SK-N-SH (cell line): ENCODE results near the gene CPLX1. TPM values are rescaled to one million over a fixed set of nuclear protein-coding genes. Genes with fewer than 3 reads are reported as not detected.

Experiments
- CTCF ChIA-PET: fragments of 300-600, 350-600 bp; formaldehyde crosslinking; extraction: SDS; loops from one replicate; lab custom pipeline; 2021; lab: Yijun Ruan, JAX
- POLR2A ChIA-PET: fragments of 350-600 bp; sonication (Branson Sonifier 250); formaldehyde crosslinking; extraction: SDS; loops from one replicate; lab custom pipeline; 2020; ENCODE audit warnings: antibody characterized with exemption, inconsistent platforms; lab: Yijun Ruan, JAX
- DNase-seq: peaks from one replicate; pipeline ENCODE4 v3.0.0; 2012
- H2AFZ ChIP-seq: fragments of 200-600 bp; sonication (generic); 2 replicates; pipeline ENCODE4 v1.8.1; 2016; ENCODE audit warnings: antibody characterized with exemption, mild to moderate bottlenecking, low read depth
- H3F3A ChIP-seq: fragments of 200-600 bp; sonication (generic); replicated peaks from 2 replicates; pipeline ENCODE3; 2016; ENCODE audit warnings: antibody characterized with exemption, mild to moderate bottlenecking; ENCODE audit not compliant: insufficient read depth
- H3K27ac ChIP-seq, 2 experiments: fragments of 200-500 bp in 1 of 2; fragments of 200-600 bp in 1 of 2; sonication (Bioruptor generic) in 1 of 2; sonication (generic), shearing (Covaris generic) in 1 of 2; 2 replicates each; pipeline versions ENCODE4 v1.5.1 to v1.6.1; 2014 to 2016; ENCODE audit warnings: low read depth in 2 of 2, inconsistent platforms in 1 of 2, low read length in 1 of 2, mild to moderate bottlenecking in 1 of 2, mixed read lengths in 1 of 2
- H3K27me3 ChIP-seq: fragments of 200-600 bp; sonication (generic), shearing (Covaris generic); 2 replicates; pipeline ENCODE4 v1.6.1; 2016; ENCODE audit warnings: mixed run types; ENCODE audit not compliant: insufficient read depth
- H3K36me3 ChIP-seq, 2 experiments: fragments of 200-500 bp in 1 of 2; fragments of 200-600 bp in 1 of 2; sonication (Bioruptor generic) in 1 of 2; sonication (generic) in 1 of 2; replicated peaks in 1 of 2; 2 replicates each; pipeline versions ENCODE3 to v1.5.1; 2014 to 2016; ENCODE audit warnings: low read length in 1 of 2, mild to moderate bottlenecking in 1 of 2; ENCODE audit not compliant: insufficient read depth in 2 of 2, control insufficient read depth in 1 of 2
- H3K4me1 ChIP-seq, 2 experiments: fragments of 200-500 bp in 1 of 2; fragments of 200-600 bp in 1 of 2; sonication (Bioruptor generic) in 1 of 2; sonication (generic), shearing (Covaris generic) in 1 of 2; 2 replicates each; pipeline versions ENCODE4 v1.5.1 to v1.6.1; 2014 to 2016; ENCODE audit warnings: low read depth in 1 of 2, low read length in 1 of 2, mixed run types in 1 of 2; ENCODE audit not compliant: insufficient read depth in 2 of 2, control insufficient read depth in 1 of 2
- H3K4me2 ChIP-seq: fragments of 200-600 bp; sonication (generic), shearing (Covaris generic); 2 replicates; pipeline ENCODE4 v1.6.1; 2017; ENCODE audit warnings: mixed run types
- H3K4me3 ChIP-seq, 2 experiments: fragments of 200-500 bp in 1 of 2; fragments of 200-600 bp in 1 of 2; sonication (Bioruptor generic) in 1 of 2; sonication (generic), shearing (Covaris generic) in 1 of 2; 2 replicates each; pipeline versions ENCODE4 v1.5.1 to v1.8.1; 2014 to 2016; ENCODE audit warnings: low read depth in 2 of 2, inconsistent platforms in 1 of 2, low read length in 1 of 2, mild to moderate bottlenecking in 1 of 2, mixed read lengths in 1 of 2, moderate library complexity in 1 of 2
- H3K79me2 ChIP-seq: fragments of 200-600 bp; sonication (generic); 2 replicates; pipeline ENCODE4 v1.8.1; 2017; ENCODE audit warnings: mild to moderate bottlenecking; ENCODE audit not compliant: insufficient read depth
- H3K9ac ChIP-seq: fragments of 200-600 bp; sonication (generic); 2 replicates; pipeline ENCODE4 v1.6.1; 2017; ENCODE audit warnings: mixed run types
- H3K9me2 ChIP-seq: fragments of 200-600 bp; sonication (generic); 2 replicates; pipeline ENCODE4 v1.6.1; 2017; ENCODE audit warnings: mixed run types
- H3K9me3 ChIP-seq: fragments of 200-600 bp; sonication (generic); 2 replicates; pipeline ENCODE4 v1.6.1; 2017; ENCODE audit warnings: mixed run types, mild to moderate bottlenecking, moderate library complexity
- H4K20me1 ChIP-seq: fragments of 200-600 bp; sonication (generic); 2 replicates; pipeline ENCODE4 v1.6.1; 2017; ENCODE audit warnings: mild to moderate bottlenecking, mixed run types; ENCODE audit not compliant: insufficient read depth
- GABPA ChIP-seq: IDR thresholded peaks from 2 replicates; pipeline ENCODE4 v1.4.0; 2012; ENCODE audit warnings: low read depth, mild to moderate bottlenecking
- MXI1 ChIP-seq: IDR thresholded peaks from 2 replicates; pipeline ENCODE4 v1.6.1; 2012; ENCODE audit warnings: mild to moderate bottlenecking, low read depth, low read length, improper control_type of control experiment
- POLR2AphosphoS5 ChIP-seq: IDR thresholded peaks from 2 replicates; pipeline ENCODE4 v1.6.1; 2012; ENCODE audit warnings: low read depth, low read length
- RAD21 ChIP-seq: IDR thresholded peaks from 2 replicates; pipeline ENCODE4 v1.6.1; 2012; ENCODE audit warnings: mild to moderate bottlenecking, low read length
- RFX5 ChIP-seq: IDR thresholded peaks from 2 replicates; pipeline ENCODE4 v1.6.1; 2012; ENCODE audit warnings: mild to moderate bottlenecking, improper control_type of control experiment, low read length
- RXRA ChIP-seq: IDR thresholded peaks from 2 replicates; pipeline ENCODE4 v1.4.0; 2012; ENCODE audit warnings: low read depth, mild to moderate bottlenecking, borderline replicate concordance
- SMC3 ChIP-seq: IDR thresholded peaks from 2 replicates; pipeline ENCODE4 v1.6.1; 2012; ENCODE audit warnings: low read depth, low read length, improper control_type of control experiment
- TAF1 ChIP-seq: IDR thresholded peaks from 2 replicates; pipeline ENCODE4 v1.6.1; 2012; ENCODE audit warnings: low read depth, mild to moderate bottlenecking, low read length, moderate library complexity, borderline replicate concordance
- whole genome bisulfite sequencing: methylation state at CpG from one replicate; pipeline ENCODE4 v1.1.6; 2017; ENCODE audit warnings: low lambda C conversion rate; 5-methylcytosine and 5-hydroxymethylcytosine counted together
- polyA plus RNA-seq, 3 experiments: library from polyadenylated mRNA; depleted of rRNA; stranded (reverse); fragments of >200 nt; gene quantifications; 2 replicates each; pipeline ENCODE4 v1.2.3, GENCODE V29; 2012
- TF ChIP-seq, protein P1 (sequence below): IDR thresholded peaks from 2 replicates; pipeline ENCODE4 v1.6.1; 2012; ENCODE audit warnings: mild to moderate bottlenecking, low read depth, low read length, moderate library complexity
- TF ChIP-seq, protein P2 (sequence below): IDR thresholded peaks from 2 replicates; pipeline ENCODE4 v1.4.0; 2012; ENCODE audit warnings: low read depth, borderline replicate concordance
- TF ChIP-seq, protein P3 (sequence below): IDR thresholded peaks from 2 replicates; pipeline ENCODE4 v1.4.0; 2012; ENCODE audit warnings: low read depth, borderline replicate concordance
- TF ChIP-seq, protein P4 (sequence below): fragments of 200-600 bp; sonication (generic); IDR thresholded peaks from 2 replicates; pipeline ENCODE4 v1.6.1; 2017; ENCODE audit warnings: antibody characterized with exemption, mild to moderate bottlenecking, moderate library complexity

The CPLX1 gene
- polyA plus RNA-seq, 1 of the 3 experiments (the other 2 are of a cell fraction) = 0.56 TPM

DNA sequence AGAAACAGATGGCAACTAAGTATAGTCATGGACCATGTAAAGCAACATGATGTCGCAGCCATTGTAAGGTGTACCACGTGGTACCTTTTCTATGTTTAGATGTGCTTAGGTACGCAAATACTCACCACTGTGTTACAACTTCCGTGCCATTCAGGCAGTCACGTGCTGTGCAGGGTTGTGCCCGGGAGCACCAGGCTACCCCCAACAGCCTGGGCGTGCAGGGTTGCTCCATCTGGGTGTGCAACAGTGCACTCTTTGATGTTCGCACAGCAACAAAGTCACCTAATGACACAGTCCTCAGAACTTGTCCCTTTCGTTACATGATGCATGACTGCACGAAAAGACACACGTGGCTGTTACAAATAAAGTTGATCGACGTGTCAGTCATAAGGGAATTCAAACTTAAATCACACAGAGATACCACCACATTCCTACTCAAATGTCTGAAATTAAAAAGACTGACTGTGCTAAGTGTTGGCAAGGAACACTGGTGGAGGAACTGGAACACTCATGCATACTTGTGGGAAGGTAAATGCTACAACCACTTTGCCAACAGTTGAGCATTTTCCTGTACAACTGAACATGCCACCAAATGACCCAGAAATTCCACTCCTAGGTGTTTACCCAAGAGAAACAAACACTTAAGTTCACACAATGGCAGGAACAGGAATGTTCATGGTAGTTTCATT is 24.3 kb downstream of the CPLX1 start (continued):
- TF ChIP-seq, protein P1, sequence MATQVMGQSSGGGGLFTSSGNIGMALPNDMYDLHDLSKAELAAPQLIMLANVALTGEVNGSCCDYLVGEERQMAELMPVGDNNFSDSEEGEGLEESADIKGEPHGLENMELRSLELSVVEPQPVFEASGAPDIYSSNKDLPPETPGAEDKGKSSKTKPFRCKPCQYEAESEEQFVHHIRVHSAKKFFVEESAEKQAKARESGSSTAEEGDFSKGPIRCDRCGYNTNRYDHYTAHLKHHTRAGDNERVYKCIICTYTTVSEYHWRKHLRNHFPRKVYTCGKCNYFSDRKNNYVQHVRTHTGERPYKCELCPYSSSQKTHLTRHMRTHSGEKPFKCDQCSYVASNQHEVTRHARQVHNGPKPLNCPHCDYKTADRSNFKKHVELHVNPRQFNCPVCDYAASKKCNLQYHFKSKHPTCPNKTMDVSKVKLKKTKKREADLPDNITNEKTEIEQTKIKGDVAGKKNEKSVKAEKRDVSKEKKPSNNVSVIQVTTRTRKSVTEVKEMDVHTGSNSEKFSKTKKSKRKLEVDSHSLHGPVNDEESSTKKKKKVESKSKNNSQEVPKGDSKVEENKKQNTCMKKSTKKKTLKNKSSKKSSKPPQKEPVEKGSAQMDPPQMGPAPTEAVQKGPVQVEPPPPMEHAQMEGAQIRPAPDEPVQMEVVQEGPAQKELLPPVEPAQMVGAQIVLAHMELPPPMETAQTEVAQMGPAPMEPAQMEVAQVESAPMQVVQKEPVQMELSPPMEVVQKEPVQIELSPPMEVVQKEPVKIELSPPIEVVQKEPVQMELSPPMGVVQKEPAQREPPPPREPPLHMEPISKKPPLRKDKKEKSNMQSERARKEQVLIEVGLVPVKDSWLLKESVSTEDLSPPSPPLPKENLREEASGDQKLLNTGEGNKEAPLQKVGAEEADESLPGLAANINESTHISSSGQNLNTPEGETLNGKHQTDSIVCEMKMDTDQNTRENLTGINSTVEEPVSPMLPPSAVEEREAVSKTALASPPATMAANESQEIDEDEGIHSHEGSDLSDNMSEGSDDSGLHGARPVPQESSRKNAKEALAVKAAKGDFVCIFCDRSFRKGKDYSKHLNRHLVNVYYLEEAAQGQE = no peak
- TF ChIP-seq, protein P2, sequence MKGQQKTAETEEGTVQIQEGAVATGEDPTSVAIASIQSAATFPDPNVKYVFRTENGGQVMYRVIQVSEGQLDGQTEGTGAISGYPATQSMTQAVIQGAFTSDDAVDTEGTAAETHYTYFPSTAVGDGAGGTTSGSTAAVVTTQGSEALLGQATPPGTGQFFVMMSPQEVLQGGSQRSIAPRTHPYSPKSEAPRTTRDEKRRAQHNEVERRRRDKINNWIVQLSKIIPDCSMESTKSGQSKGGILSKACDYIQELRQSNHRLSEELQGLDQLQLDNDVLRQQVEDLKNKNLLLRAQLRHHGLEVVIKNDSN = no peak
- TF ChIP-seq GABPA = no peak

DNA sequence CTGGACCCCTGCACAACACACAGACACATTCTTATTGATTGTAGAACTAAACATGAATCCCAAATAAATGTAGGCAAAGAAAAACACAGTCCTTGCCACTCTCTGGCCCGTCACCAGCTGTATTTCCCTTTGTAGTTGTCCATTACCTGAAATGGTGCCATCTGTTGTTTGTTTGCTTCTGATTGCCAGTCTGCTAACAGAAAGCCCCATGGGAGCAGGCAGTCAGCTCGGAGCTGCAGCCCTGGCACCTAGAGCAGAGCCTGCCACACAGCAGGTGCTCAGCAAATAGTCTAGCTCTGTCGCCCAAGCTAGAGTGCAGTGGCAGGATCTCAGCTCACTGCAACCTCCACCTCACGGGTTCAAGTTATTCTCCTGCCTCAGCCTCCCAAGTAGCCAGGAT is 28.9 kb downstream of the CPLX1 start:
- CTCF ChIA-PET = no interaction called here
- DNase-seq = no peak
- Histone ChIP-seq H3F3A (no peaks in the 10 kb centered on the region), H3K27me3 (0 out of 2 replicates have a peak, but pooled peaks cover 5% of the 10 kb centered on the region), H3K4me1 (no peaks in the 10 kb centered on the region), H3K79me2 (no peaks in the 10 kb centered on the region)
- TF ChIP-seq POLR2AphosphoS5 = no peak
- TF ChIP-seq MXI1 = no peak
- no peak for TF ChIP-seq TAF1
- TF ChIP-seq RAD21 = no peak
- TF ChIP-seq, all 33 proteins: peak for 0
- no peak overlapping the region for H2AFZ ChIP-seq
- no peaks in the 10 kb centered on the region for H3K9me2 ChIP-seq
- no peak overlapping the region for H3K27ac ChIP-seq
- H3K4me3 ChIP-seq = no peak overlapping the region
- no peaks in the 10 kb centered on the region for H3K9me3 ChIP-seq
- H3K4me2 ChIP-seq = no peak overlapping the region
- H4K20me1 ChIP-seq = no peaks in the 10 kb centered on the region
- 58% methylated on average over 4 of the region's 4 CpGs for WGBS
- POLR2A ChIA-PET = no interaction called here
- no peak overlapping the region for H3K9ac ChIP-seq
- H3K36me3 ChIP-seq = no peaks in the 10 kb centered on the region

DNA sequence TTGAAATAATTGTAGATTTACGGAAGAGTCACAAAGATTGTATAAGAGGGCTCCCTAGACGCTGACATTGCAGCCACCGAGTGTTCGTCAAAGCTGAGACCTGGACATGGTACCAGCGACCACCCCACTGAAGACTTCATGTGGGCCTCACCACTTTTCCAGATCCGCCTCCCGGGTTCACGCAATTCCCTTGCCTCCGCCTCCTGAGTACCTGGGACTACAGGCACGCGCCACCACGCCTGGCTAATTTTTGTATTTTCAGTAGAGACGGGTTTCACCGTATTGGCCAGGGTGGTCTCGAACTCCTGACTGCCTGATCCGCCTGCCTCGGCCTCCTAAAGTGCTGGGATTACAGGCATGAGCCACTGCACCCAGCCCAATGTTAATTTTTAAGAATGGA is 29.7 kb downstream of the CPLX1 start:
- no peak overlapping the region for H3K4me3 ChIP-seq
- ChIA-PET POLR2A (no interaction called here), CTCF (interaction anchor here (1.1 kb wide), 1 partner anchor 136 kb away, joined by 3 read pairs; the partner anchor contains the start of genes GAK and TMEM175)
- no peaks in the 10 kb centered on the region for H3K4me1 ChIP-seq
- H3K4me2 ChIP-seq = no peak overlapping the region
- DNase-seq = no peak
- no peak overlapping the region for H3K27ac ChIP-seq
- 91% methylated on average over 17 of the region's 17 CpGs for WGBS
- no peak overlapping the region for H3K9ac ChIP-seq
- H3K9me3 ChIP-seq = no peaks in the 10 kb centered on the region
- no peak overlapping the region for H2AFZ ChIP-seq
- H4K20me1 ChIP-seq = no peaks in the 10 kb centered on the region
- no peaks in the 10 kb centered on the region for H3K79me2 ChIP-seq
- H3K36me3 ChIP-seq = no peaks in the 10 kb centered on the region
- H3K27me3 ChIP-seq = 0 out of 2 replicates have a peak, but pooled peaks cover 5% of the 10 kb centered on the region
- no peaks in the 10 kb centered on the region for H3K9me2 ChIP-seq
- no peaks in the 10 kb centered on the region for H3F3A ChIP-seq
- TF ChIP-seq, protein P3, sequence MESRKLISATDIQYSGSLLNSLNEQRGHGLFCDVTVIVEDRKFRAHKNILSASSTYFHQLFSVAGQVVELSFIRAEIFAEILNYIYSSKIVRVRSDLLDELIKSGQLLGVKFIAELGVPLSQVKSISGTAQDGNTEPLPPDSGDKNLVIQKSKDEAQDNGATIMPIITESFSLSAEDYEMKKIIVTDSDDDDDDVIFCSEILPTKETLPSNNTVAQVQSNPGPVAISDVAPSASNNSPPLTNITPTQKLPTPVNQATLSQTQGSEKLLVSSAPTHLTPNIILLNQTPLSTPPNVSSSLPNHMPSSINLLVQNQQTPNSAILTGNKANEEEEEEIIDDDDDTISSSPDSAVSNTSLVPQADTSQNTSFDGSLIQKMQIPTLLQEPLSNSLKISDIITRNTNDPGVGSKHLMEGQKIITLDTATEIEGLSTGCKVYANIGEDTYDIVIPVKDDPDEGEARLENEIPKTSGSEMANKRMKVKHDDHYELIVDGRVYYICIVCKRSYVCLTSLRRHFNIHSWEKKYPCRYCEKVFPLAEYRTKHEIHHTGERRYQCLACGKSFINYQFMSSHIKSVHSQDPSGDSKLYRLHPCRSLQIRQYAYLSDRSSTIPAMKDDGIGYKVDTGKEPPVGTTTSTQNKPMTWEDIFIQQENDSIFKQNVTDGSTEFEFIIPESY = no peak
- TF ChIP-seq RXRA (no peak), SMC3 (no peak), RFX5 (no peak)
- TF ChIP-seq, protein P1 = no peak
- TF ChIP-seq, protein P4, sequence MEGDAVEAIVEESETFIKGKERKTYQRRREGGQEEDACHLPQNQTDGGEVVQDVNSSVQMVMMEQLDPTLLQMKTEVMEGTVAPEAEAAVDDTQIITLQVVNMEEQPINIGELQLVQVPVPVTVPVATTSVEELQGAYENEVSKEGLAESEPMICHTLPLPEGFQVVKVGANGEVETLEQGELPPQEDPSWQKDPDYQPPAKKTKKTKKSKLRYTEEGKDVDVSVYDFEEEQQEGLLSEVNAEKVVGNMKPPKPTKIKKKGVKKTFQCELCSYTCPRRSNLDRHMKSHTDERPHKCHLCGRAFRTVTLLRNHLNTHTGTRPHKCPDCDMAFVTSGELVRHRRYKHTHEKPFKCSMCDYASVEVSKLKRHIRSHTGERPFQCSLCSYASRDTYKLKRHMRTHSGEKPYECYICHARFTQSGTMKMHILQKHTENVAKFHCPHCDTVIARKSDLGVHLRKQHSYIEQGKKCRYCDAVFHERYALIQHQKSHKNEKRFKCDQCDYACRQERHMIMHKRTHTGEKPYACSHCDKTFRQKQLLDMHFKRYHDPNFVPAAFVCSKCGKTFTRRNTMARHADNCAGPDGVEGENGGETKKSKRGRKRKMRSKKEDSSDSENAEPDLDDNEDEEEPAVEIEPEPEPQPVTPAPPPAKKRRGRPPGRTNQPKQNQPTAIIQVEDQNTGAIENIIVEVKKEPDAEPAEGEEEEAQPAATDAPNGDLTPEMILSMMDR = no peak
